Measurements from ENCODE around the gene PAWR.

PAWR gene

DNA sequence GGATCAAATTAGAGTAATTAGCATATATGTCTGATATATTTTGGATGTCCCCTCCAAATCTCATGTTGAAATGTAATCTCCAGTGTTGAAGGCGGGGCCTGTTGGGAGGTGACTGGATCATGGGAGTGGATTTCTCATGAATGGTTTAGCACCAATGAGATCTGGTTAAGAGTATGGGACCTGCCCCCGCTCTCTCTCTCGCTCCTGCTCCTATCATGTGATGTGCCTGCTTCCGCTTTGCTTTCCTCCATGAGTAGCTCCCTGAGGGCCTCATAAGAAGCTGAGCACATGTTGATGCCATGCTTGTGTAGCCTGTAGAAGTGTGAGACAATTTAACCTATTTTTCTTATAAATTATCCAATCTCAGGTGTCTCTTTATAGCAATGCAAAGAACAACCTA is 73.1 kb downstream of the PAWR start:
- no peak overlapping the region for H3K4me3 ChIP-seq (ENCODE audit: low read length)
- H3K9me3 ChIP-seq (ENCODE audit: control insufficient read depth, low read depth, low read length): no peaks in the 10 kb centered on the region
- no peaks in the 10 kb centered on the region for H3K27me3 ChIP-seq (ENCODE audit: control insufficient read depth, insufficient read depth, low read length)
- peaks cover 34% of the 10 kb centered on the region for H3K36me3 ChIP-seq (ENCODE audit: control insufficient read depth, low read depth, low read length)
- no peaks in the 10 kb centered on the region for H3K4me1 ChIP-seq (ENCODE audit: control insufficient read depth, low read depth, low read length)
- no peak overlapping the region for H3K27ac ChIP-seq (ENCODE audit: low read length)
- H3K9ac ChIP-seq (ENCODE audit: low read length): no peak overlapping the region

- peaks cover 35% of the 10 kb centered on the region for H3K36me3 ChIP-seq (ENCODE audit: control insufficient read depth, low read depth, low read length)
- H3K4me1 ChIP-seq (ENCODE audit: control insufficient read depth, low read depth, low read length): no peaks in the 10 kb centered on the region
- no peak overlapping the region for H3K27ac ChIP-seq (ENCODE audit: low read length)
- no peaks in the 10 kb centered on the region for H3K9me3 ChIP-seq (ENCODE audit: control insufficient read depth, low read depth, low read length)
- no peaks in the 10 kb centered on the region for H3K27me3 ChIP-seq (ENCODE audit: control insufficient read depth, insufficient read depth, low read length)
- no peak overlapping the region for H3K9ac ChIP-seq (ENCODE audit: low read length)
- H3K4me3 ChIP-seq (ENCODE audit: low read length): no peak overlapping the region
These were observed 74.9 kb downstream of the PAWR start for GRCh38 chr12:79615596-79616560.

GRCh38 chr12:79614730-79615129 is 76.0 kb downstream of the PAWR start:
- Histone ChIP-seq H3K9ac (ENCODE audit: low read length) (no peak overlapping the region), H3K4me3 (ENCODE audit: low read length) (no peak overlapping the region), H3K9me3 (ENCODE audit: control insufficient read depth, low read depth, low read length) (no peaks in the 10 kb centered on the region), H3K36me3 (ENCODE audit: control insufficient read depth, low read depth, low read length) (peaks cover 28% of the 10 kb centered on the region), H3K27ac (ENCODE audit: low read length) (no peak overlapping the region), H3K4me1 (ENCODE audit: control insufficient read depth, low read depth, low read length) (no peaks in the 10 kb centered on the region), H3K27me3 (ENCODE audit: control insufficient read depth, insufficient read depth, low read length) (no peaks in the 10 kb centered on the region)

GRCh38 chr12:79601908-79602307 is 88.9 kb downstream of the PAWR start:
- Histone ChIP-seq H3K9ac (ENCODE audit: low read length) (no peak overlapping the region), H3K4me1 (ENCODE audit: control insufficient read depth, low read depth, low read length) (peaks cover 5% of the 10 kb centered on the region), H3K4me3 (ENCODE audit: low read length) (no peak overlapping the region)

DNA sequence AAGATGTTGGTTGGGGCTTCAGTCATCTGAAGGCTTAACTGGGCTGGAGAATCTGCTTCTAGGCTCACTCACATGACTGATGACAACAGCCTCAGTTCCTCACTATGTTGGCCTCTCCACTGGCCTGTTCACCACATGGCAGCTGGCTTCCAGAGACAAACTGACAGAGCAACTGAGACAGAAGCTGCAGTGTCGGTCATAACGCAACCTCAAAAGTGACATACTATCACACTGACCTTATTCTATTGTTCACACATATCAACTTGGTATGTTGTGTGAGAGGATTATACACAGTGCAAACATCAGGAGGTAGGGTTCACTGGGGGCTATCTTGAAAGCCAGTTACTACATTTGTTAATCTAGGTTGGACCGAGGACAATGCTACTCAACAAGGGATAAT is 92.9 kb downstream of the PAWR start:
- no peaks in the 10 kb centered on the region for H3K4me1 ChIP-seq (ENCODE audit: control insufficient read depth, low read depth, low read length)

More at GRCh38 chr12:79601908-79602307, 88.9 kb downstream of the PAWR start:
- Histone ChIP-seq H3K27ac (ENCODE audit: low read length) (no peak overlapping the region), H3K9me3 (ENCODE audit: control insufficient read depth, low read depth, low read length) (no peaks in the 10 kb centered on the region), H3K36me3 (ENCODE audit: control insufficient read depth, low read depth, low read length) (peaks cover 6% of the 10 kb centered on the region), H3K27me3 (ENCODE audit: control insufficient read depth, insufficient read depth, low read length) (no peaks in the 10 kb centered on the region)

DNA sequence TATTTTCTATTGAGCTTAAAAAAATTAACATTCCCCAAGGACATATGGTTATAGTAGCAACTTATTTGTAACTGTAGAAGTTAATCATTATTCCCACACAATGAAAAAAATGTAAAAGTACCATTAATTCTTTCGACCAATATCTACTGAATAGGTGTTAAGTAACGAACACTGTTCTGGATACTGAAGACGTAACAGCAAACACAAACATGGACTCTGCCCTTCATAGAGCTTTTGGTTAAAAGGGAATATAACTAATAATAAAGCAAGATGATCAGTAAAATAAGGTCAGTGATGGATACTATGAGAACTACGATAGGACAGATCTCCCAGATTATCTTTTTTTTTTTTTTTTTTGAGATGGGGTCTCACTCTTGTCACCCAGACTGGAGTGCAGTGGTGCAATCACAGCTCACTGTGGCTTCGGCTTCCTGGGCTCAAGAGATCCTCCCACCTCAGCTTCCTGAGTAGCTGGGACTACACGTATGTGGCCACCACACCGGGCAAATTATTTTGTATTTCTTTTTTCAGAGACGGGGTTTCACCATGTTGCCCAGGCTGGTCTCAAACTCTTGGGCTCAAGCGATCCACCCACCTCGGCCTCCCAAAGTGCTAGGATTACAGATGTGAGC is 93.9 kb downstream of the PAWR start:
- no peak overlapping the region for H3K9ac ChIP-seq (ENCODE audit: low read length)
- no peaks in the 10 kb centered on the region for H3K27me3 ChIP-seq (ENCODE audit: control insufficient read depth, insufficient read depth, low read length)
- H3K4me1 ChIP-seq (ENCODE audit: control insufficient read depth, low read depth, low read length): no peaks in the 10 kb centered on the region
- peaks cover 24% of the 10 kb centered on the region for H3K36me3 ChIP-seq (ENCODE audit: control insufficient read depth, low read depth, low read length)
- no peak overlapping the region for H3K4me3 ChIP-seq (ENCODE audit: low read length)
- H3K27ac ChIP-seq (ENCODE audit: low read length): no peak overlapping the region
- no peaks in the 10 kb centered on the region for H3K9me3 ChIP-seq (ENCODE audit: control insufficient read depth, low read depth, low read length)

More for the DNA sequence above, 92.9 kb downstream of the PAWR start:
- H3K27me3 ChIP-seq (ENCODE audit: control insufficient read depth, insufficient read depth, low read length): no peaks in the 10 kb centered on the region
- no peak overlapping the region for H3K9ac ChIP-seq (ENCODE audit: low read length)
- H3K4me3 ChIP-seq (ENCODE audit: low read length): no peak overlapping the region
- peaks cover 16% of the 10 kb centered on the region for H3K36me3 ChIP-seq (ENCODE audit: control insufficient read depth, low read depth, low read length)
- H3K27ac ChIP-seq (ENCODE audit: low read length): no peak overlapping the region
- H3K9me3 ChIP-seq (ENCODE audit: control insufficient read depth, low read depth, low read length): no peaks in the 10 kb centered on the region

DNA sequence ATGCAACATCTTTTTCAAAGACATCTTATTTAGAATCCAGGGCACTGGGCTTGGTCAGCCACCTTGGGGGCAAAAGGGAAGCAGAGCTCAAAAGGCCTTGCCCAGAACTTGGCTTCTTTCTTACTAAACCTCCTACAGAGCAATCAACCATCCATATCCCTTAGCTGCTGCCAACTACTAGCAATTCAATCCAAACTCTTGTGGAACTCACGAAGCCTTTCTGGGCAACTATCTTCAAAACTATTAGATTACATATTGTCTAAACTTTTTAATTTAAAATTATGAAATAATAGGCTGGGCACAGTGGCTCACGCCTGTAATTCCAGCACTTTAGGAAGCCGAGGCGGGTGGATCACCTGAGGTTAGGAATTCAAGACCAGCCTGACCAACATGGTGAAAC is 95.5 kb downstream of the PAWR start:
- Histone ChIP-seq H3K27me3 (ENCODE audit: control insufficient read depth, insufficient read depth, low read length) (no peaks in the 10 kb centered on the region), H3K9ac (ENCODE audit: low read length) (no peak overlapping the region)

DNA sequence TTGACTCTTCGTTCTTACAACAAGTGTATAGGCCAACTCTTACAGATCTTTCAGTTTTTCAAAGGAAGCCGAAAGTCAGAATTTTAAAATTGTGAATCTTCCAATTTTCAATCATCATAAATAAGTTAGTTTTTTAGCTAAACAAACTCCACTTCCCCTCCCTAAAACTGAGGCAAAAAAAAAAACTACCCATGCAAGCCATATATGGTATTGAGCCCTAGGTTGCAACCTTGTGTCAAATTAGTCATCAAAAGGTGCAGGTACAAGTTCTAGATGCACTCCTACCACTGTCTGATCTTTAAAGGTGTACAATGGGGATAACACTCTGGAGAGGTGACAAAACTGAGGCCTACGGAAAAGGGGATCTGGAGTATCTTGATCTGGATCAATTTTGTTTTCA is 97.9 kb downstream of the PAWR start:
- H3K9me3 ChIP-seq (ENCODE audit: control insufficient read depth, low read depth, low read length): no peaks in the 10 kb centered on the region
- H3K27ac ChIP-seq (ENCODE audit: low read length): no peak overlapping the region
- no peaks in the 10 kb centered on the region for H3K4me1 ChIP-seq (ENCODE audit: control insufficient read depth, low read depth, low read length)
- no peaks in the 10 kb centered on the region for H3K27me3 ChIP-seq (ENCODE audit: control insufficient read depth, insufficient read depth, low read length)
- H3K4me3 ChIP-seq (ENCODE audit: low read length): no peak overlapping the region
- peaks cover 41% of the 10 kb centered on the region for H3K36me3 ChIP-seq (ENCODE audit: control insufficient read depth, low read depth, low read length)
- no peak overlapping the region for H3K9ac ChIP-seq (ENCODE audit: low read length)

More for the DNA sequence above, 95.5 kb downstream of the PAWR start:
- Histone ChIP-seq H3K27ac (ENCODE audit: low read length) (no peak overlapping the region), H3K4me3 (ENCODE audit: low read length) (no peak overlapping the region), H3K36me3 (ENCODE audit: control insufficient read depth, low read depth, low read length) (peaks cover 33% of the 10 kb centered on the region), H3K4me1 (ENCODE audit: control insufficient read depth, low read depth, low read length) (no peaks in the 10 kb centered on the region), H3K9me3 (ENCODE audit: control insufficient read depth, low read depth, low read length) (no peaks in the 10 kb centered on the region)

DNA sequence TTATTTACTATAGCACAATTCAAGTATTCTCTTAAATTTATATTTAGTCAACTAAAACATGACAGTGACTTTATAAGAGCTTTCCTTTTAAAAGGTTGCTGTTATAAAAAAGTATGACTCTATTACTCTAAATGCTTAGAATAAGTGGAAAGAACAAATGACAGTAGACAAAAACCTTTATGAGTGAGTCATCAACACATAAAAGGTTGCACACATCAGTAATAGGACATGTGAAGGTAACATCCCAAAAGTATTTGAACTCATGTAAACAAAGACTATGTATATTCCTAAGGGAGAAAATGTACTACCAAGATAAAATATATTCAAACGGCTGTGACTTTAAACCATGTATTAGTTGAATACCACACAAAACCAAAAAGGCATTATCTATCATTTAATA is 98.8 kb downstream of the PAWR start:
- Histone ChIP-seq H3K9ac (ENCODE audit: low read length) (no peak overlapping the region), H3K27ac (ENCODE audit: low read length) (no peak overlapping the region), H3K4me3 (ENCODE audit: low read length) (no peak overlapping the region), H3K9me3 (ENCODE audit: control insufficient read depth, low read depth, low read length) (no peaks in the 10 kb centered on the region), H3K36me3 (ENCODE audit: control insufficient read depth, low read depth, low read length) (peaks cover 41% of the 10 kb centered on the region), H3K4me1 (ENCODE audit: control insufficient read depth, low read depth, low read length) (no peaks in the 10 kb centered on the region), H3K27me3 (ENCODE audit: control insufficient read depth, insufficient read depth, low read length) (no peaks in the 10 kb centered on the region)

DNA sequence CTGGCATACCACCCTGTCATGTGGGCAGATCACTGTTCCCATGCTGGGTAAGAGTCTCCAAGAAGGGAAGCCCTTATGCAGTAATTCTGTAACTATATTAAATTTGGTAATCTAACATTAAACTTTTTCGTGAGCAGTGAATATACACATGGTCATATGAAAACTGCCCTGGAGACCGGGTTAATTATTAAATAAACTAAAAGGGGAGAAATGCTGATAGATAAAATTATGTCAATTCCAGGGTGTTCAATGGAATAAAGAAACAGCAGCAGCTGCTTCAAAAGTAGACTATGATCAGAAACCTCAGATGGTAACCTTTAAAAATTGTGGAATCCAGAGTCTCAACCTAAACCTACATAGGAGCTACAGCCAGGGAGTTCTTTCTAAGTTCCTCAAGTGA is 100.0 kb downstream of the PAWR start:
- Histone ChIP-seq H3K27me3 (ENCODE audit: control insufficient read depth, insufficient read depth, low read length) (no peaks in the 10 kb centered on the region), H3K9me3 (ENCODE audit: control insufficient read depth, low read depth, low read length) (no peaks in the 10 kb centered on the region), H3K4me1 (ENCODE audit: control insufficient read depth, low read depth, low read length) (no peaks in the 10 kb centered on the region), H3K4me3 (ENCODE audit: low read length) (no peak overlapping the region), H3K27ac (ENCODE audit: low read length) (no peak overlapping the region), H3K9ac (ENCODE audit: low read length) (no peak overlapping the region), H3K36me3 (ENCODE audit: control insufficient read depth, low read depth, low read length) (peaks cover 43% of the 10 kb centered on the region)

DNA sequence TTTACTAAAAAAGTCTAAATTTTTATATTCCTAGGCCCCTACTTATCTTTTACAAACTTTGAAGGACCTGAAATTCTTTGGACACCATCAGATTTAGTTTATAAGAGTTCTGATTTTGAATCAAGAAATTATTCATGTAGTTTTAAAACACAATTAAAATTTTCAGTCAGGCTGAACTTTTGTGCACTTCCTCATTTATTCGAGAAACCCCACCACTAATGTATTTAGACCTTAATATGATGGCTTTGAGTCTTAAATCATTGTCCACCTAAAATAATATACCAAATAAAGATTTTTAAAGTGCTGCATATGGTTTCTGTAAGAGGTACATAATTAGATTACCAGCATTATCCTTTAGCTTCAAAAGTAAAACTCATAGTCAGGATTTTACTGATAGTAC is 103.4 kb downstream of the PAWR start:
- Histone ChIP-seq H3K27me3 (ENCODE audit: control insufficient read depth, insufficient read depth, low read length) (no peaks in the 10 kb centered on the region), H3K4me3 (ENCODE audit: low read length) (no peak overlapping the region), H3K4me1 (ENCODE audit: control insufficient read depth, low read depth, low read length) (no peaks in the 10 kb centered on the region), H3K9ac (ENCODE audit: low read length) (no peak overlapping the region), H3K36me3 (ENCODE audit: control insufficient read depth, low read depth, low read length) (peaks cover 32% of the 10 kb centered on the region), H3K9me3 (ENCODE audit: control insufficient read depth, low read depth, low read length) (no peaks in the 10 kb centered on the region), H3K27ac (ENCODE audit: low read length) (no peak overlapping the region)

All from iPS-18a (cell line).